AG10803 (cell line): ENCODE results near the gene MYO3B.

Experiments used
- DNase-seq: peaks from one replicate; pipeline ENCODE4 v3.0.0; 2010; ENCODE audit warnings: low read depth
- H3K4me3 ChIP-seq: 2 replicates; pipeline ENCODE4 v1.5.1; 2011; ENCODE audit warnings: mild to moderate bottlenecking, low read length, control low read depth
- CTCF ChIP-seq: conservative IDR thresholded peaks from 2 replicates; pipeline ENCODE4 v1.5.1; 2011; ENCODE audit warnings: mild to moderate bottlenecking, low read length, control low read depth, inconsistent platforms

Gene MYO3B

GRCh38 chr2:170217778-170218251 lies 39.9 kb downstream of the MYO3B start:
- no peak for TF ChIP-seq CTCF
- no peak overlapping the region for H3K4me3 ChIP-seq
- DNase-seq, result peak; percentile 48

GRCh38 chr2:170218456-170218855 lies 40.5 kb downstream of the MYO3B start:
- H3K4me3 ChIP-seq, result no peak overlapping the region
- no peak for DNase-seq
- no peak for TF ChIP-seq CTCF

- no peak for DNase-seq
- no peak for TF ChIP-seq CTCF
- no peak overlapping the region for H3K4me3 ChIP-seq
These were observed 41.0 kb downstream of the MYO3B start for GRCh38 chr2:170218931-170219330.

GRCh38 chr2:170221317-170222288 lies 43.7 kb downstream of the MYO3B start:
- TF ChIP-seq CTCF, result no peak
- DNase-seq, result peak; percentile 56
- no peak overlapping the region; the same call in 1 of the 2 replicates for H3K4me3 ChIP-seq

- DNase-seq, result peak; percentile 5
- TF ChIP-seq CTCF, result no peak
- no peak overlapping the region for H3K4me3 ChIP-seq
These were observed 44.4 kb downstream of the MYO3B start for GRCh38 chr2:170222298-170222697.

- DNase-seq, result no peak
- no peak overlapping the region for H3K4me3 ChIP-seq
- no peak for TF ChIP-seq CTCF
These were observed 44.9 kb downstream of the MYO3B start for GRCh38 chr2:170222842-170223241.
